ENCODE measurements around the gene ABCA13. TPM values are rescaled to one million over a fixed set of nuclear protein-coding genes. Genes with fewer than 3 reads are reported as not detected.

The ABCA13 gene
- total RNA-seq, 6 experiments from 2014 or later, result 0.02 to 0.08 (median 0.05) TPM; not detected in 1

DNA sequence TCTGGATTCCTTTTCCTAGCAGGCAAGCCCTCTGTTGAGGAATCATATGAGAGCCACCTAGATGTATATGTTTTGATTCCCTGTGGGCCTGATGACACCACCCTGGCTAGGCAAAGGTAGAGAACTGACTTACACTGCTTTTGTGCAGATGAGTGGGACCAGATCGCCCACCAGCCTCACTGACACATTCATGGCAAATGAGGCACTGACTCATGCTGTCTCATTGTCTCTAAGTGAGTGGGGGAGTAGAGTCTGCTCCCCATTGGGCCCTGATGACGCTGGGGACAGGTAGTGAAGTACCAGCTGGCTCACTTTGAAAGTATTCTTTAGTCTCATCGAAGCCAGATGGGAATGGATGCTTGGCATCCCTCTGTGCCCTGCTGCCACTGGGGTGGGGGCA lies 326.3 kb downstream of the ABCA13 start:
- TF ChIP-seq, protein P1, sequence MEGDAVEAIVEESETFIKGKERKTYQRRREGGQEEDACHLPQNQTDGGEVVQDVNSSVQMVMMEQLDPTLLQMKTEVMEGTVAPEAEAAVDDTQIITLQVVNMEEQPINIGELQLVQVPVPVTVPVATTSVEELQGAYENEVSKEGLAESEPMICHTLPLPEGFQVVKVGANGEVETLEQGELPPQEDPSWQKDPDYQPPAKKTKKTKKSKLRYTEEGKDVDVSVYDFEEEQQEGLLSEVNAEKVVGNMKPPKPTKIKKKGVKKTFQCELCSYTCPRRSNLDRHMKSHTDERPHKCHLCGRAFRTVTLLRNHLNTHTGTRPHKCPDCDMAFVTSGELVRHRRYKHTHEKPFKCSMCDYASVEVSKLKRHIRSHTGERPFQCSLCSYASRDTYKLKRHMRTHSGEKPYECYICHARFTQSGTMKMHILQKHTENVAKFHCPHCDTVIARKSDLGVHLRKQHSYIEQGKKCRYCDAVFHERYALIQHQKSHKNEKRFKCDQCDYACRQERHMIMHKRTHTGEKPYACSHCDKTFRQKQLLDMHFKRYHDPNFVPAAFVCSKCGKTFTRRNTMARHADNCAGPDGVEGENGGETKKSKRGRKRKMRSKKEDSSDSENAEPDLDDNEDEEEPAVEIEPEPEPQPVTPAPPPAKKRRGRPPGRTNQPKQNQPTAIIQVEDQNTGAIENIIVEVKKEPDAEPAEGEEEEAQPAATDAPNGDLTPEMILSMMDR (IDR thresholded peaks at IDR 0.05), result no peak
- Mint-ChIP-seq H3K27ac (no peak overlapping the region), H3K27me3 (ENCODE audit: insufficient read depth) (no peaks in the 10 kb centered on the region; the same call in 1 of the 2 replicates), H3K36me3 (ENCODE audit: low read depth) (no peaks in the 10 kb centered on the region), H3K9me3 (0 out of 2 replicates have a peak, but pooled peaks cover 4% of the 10 kb centered on the region), H3K4me1 (ENCODE audit: low read depth) (no peaks in the 10 kb centered on the region), H3K4me3 (no peak overlapping the region)
- DNase-seq, result no peak

DNA sequence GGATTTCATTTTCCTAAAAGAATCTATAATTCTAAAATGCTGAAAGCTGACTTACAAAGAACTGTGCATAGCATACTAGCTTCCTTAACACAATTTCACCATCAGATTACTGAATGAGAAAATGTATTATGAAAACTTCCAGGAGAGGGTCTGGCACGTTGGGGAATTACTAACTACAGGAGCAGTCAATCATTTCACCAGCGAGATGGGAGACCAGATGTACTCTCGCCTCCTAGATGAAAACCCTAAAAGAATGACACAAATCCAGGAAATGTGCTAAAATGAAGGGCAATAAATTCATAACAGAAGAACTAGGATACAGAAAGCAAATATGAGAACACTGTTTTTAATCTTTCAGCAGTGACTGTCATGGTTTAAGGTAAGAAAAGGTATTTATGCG lies 330.8 kb downstream of the ABCA13 start:
- Mint-ChIP-seq H3K27ac (no peak overlapping the region), H3K36me3 (ENCODE audit: low read depth) (no peaks in the 10 kb centered on the region), H3K4me3 (no peak overlapping the region), H3K9me3 (peaks cover 4% of the 10 kb centered on the region; the same call in 1 of the 2 replicates), H3K4me1 (ENCODE audit: low read depth) (no peaks in the 10 kb centered on the region), H3K27me3 (ENCODE audit: insufficient read depth) (no peaks in the 10 kb centered on the region; the same call in none of the 2 replicates)
- no peak for DNase-seq
- TF ChIP-seq, protein P1 (IDR thresholded peaks at IDR 0.05), result no peak

DNA sequence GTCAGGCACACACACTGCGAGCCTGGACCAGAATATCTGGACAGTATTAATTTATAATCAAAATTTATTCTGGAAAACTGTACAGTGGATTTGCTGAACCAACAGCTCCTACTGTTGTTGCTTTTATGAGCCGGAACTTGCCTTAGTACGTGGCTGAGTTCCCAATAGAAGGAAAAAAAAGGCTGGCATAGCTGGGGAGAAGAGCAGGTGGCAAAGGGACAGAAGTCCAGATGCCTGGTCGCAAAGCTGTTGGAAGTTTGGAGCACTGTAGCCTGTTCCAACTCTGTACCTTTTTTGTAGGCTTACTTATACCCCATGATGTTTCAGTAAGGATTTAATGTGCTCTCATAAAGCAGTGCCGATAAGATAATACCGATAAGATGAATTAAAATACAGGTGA lies 333.8 kb downstream of the ABCA13 start:
- H3K4me1 Mint-ChIP-seq (ENCODE audit: low read depth), result no peaks in the 10 kb centered on the region
- H3K27ac Mint-ChIP-seq, result no peak overlapping the region
- no peaks in the 10 kb centered on the region for H3K36me3 Mint-ChIP-seq (ENCODE audit: low read depth)
- H3K27me3 Mint-ChIP-seq (ENCODE audit: insufficient read depth), result no peaks in the 10 kb centered on the region; the same call in none of the 2 replicates
- peaks cover 4% of the 10 kb centered on the region; the same call in 1 of the 2 replicates for H3K9me3 Mint-ChIP-seq
- TF ChIP-seq, protein P1 (IDR thresholded peaks at IDR 0.05), result no peak
- H3K4me3 Mint-ChIP-seq, result no peak overlapping the region
- DNase-seq, result no peak

DNA sequence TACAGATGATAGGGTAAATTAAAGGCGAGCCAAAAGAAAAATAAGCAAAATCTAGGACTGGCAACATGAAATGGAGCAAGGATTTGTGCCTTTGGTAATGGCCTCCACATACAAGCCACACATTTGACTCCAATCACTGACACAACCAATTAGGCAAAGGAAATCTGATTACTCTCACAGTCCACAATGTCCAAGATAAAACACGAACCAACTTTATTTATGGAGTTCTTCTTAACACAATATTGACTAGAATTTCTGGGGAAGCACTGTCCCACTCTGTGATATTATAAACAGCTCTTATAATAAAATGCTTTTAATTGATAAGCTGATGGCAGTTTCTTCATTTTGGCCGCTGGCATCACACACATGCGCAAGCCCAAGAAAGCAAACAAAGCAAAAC lies 334.2 kb downstream of the ABCA13 start:
- DNase-seq, result no peak
- Mint-ChIP-seq H3K36me3 (ENCODE audit: low read depth) (no peaks in the 10 kb centered on the region), H3K9me3 (peaks cover 4% of the 10 kb centered on the region; the same call in 1 of the 2 replicates), H3K4me3 (no peak overlapping the region), H3K4me1 (ENCODE audit: low read depth) (no peaks in the 10 kb centered on the region), H3K27ac (no peak overlapping the region), H3K27me3 (ENCODE audit: insufficient read depth) (no peaks in the 10 kb centered on the region; the same call in none of the 2 replicates)
- TF ChIP-seq, protein P1 (IDR thresholded peaks at IDR 0.05), result no peak

DNA sequence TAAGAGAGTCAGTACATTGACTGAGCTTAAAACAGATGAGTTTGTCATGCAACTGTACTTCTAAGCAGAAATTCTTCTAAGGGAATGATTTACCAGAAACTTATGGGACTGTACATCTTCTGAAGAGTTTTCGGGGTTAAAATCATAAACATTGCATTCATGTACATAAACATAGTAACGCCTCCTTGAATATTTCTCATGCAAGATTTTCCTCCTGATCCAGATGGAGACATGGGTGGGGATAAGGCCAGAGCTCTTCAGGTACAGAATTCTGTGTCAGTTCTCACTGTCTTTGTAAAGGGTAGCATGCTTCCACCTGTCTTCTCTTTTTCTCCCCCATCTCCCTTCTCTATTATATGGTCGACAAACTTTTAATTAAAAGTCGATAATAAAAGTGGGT lies 335.3 kb downstream of the ABCA13 start:
- TF ChIP-seq, protein P1 (IDR thresholded peaks at IDR 0.05), result no peak
- DNase-seq, result no peak
- no peak overlapping the region for H3K27ac Mint-ChIP-seq
- no peaks in the 10 kb centered on the region for H3K36me3 Mint-ChIP-seq (ENCODE audit: low read depth)
- no peak overlapping the region for H3K4me3 Mint-ChIP-seq
- H3K4me1 Mint-ChIP-seq (ENCODE audit: low read depth), result no peaks in the 10 kb centered on the region
- no peaks in the 10 kb centered on the region; the same call in 1 of the 2 replicates for H3K9me3 Mint-ChIP-seq
- no peaks in the 10 kb centered on the region; the same call in 1 of the 2 replicates for H3K27me3 Mint-ChIP-seq (ENCODE audit: insufficient read depth)
